Stimulated activated CD4-positive, alpha-beta T cell treated with anti-CD3 and anti-CD28 coated beads, Interleukin-4, amount 100 ng/mL, for 48 hours (primary cell): ENCODE measurements around the gene ARHGDIA.
"Not testable (repeated sequence)": the region's sequence is repeated elsewhere in the genome, so short reads cannot be mapped to it uniquely, and the experiment has no call there.

Experiments used
- DNase-seq, 2 donors: peaks; one replicate each; pipeline ENCODE4 v3.0.0-alpha.2; 2020; ENCODE audit warnings: low read depth in 2 of 2

Gene ARHGDIA

GRCh38 chr17:81843713-81844326, 27.3 kb downstream of the ARHGDIA start:
- DNase-seq, result no peak

GRCh38 chr17:81842725-81843504, 28.2 kb downstream of the ARHGDIA start:
- no peak for DNase-seq

GRCh38 chr17:81842378-81842724, 28.8 kb downstream of the ARHGDIA start:
- DNase-seq, result no peak

GRCh38 chr17:81841866-81842265, 29.3 kb downstream of the ARHGDIA start:
- DNase-seq, result no peak

- no peak for DNase-seq
Observed at GRCh38 chr17:81840826-81841778, 30.0 kb downstream of the ARHGDIA start.

- not testable (repeated sequence) for DNase-seq
Observed at GRCh38 chr17:81840059-81840458, 31.1 kb downstream of the ARHGDIA start.

GRCh38 chr17:81839301-81839700, 31.8 kb downstream of the ARHGDIA start:
- DNase-seq, result no peak

- DNase-seq, result no peak
Observed at GRCh38 chr17:81838753-81839255, 32.3 kb downstream of the ARHGDIA start.

GRCh38 chr17:81837641-81838040, 33.5 kb downstream of the ARHGDIA start:
- no peak for DNase-seq

- DNase-seq, result no peak
Observed at GRCh38 chr17:81834831-81835267, 36.3 kb downstream of the ARHGDIA start, which contains the start of gene PPP1R27. Gene PPP1R27, minus strand, starts transcription at chr17:81835050. Its CDS starts 97 bp downstream, at chr17:81834953.

GRCh38 chr17:81833921-81834830, 37.0 kb downstream of the ARHGDIA start:
- no peak for DNase-seq

- DNase-seq, result peak; percentile 96
Observed at GRCh38 chr17:81833160-81833920, 37.8 kb downstream of the ARHGDIA start, which contains the start of gene MCRIP1. Gene MCRIP1, minus strand, starts transcription at chr17:81833291. Its CDS starts 8,785 bp downstream, at chr17:81824506.

GRCh38 chr17:81832608-81833159, 38.5 kb downstream of the ARHGDIA start:
- DNase-seq, result peak; percentile 30 to 43

GRCh38 chr17:81831957-81832607, 39.1 kb downstream of the ARHGDIA start:
- peak; percentile 30 to 38 for DNase-seq

- DNase-seq, result no peak
Observed at GRCh38 chr17:81831563-81831956, 39.6 kb downstream of the ARHGDIA start.

- no peak for DNase-seq
Observed at GRCh38 chr17:81829858-81830257, 41.3 kb downstream of the ARHGDIA start.

GRCh38 chr17:81828656-81829055, 42.5 kb downstream of the ARHGDIA start:
- DNase-seq, result no peak

GRCh38 chr17:81825841-81826466, 45.2 kb downstream of the ARHGDIA start:
- no peak for DNase-seq

- no peak for DNase-seq
Observed at GRCh38 chr17:81824595-81824994, 46.5 kb downstream of the ARHGDIA start.
